ENCODE data around the gene MRPL34. TPM values are rescaled to one million over a fixed set of nuclear protein-coding genes. Genes with fewer than 3 reads are reported as not detected.

Gene MRPL34
- total and polyA plus RNA-seq, 9 of the 15 experiments (the other 6 are each of a cell fraction or from before 2014, with no cell fraction given): 11.5 to 256 (median 72.5) TPM

DNA sequence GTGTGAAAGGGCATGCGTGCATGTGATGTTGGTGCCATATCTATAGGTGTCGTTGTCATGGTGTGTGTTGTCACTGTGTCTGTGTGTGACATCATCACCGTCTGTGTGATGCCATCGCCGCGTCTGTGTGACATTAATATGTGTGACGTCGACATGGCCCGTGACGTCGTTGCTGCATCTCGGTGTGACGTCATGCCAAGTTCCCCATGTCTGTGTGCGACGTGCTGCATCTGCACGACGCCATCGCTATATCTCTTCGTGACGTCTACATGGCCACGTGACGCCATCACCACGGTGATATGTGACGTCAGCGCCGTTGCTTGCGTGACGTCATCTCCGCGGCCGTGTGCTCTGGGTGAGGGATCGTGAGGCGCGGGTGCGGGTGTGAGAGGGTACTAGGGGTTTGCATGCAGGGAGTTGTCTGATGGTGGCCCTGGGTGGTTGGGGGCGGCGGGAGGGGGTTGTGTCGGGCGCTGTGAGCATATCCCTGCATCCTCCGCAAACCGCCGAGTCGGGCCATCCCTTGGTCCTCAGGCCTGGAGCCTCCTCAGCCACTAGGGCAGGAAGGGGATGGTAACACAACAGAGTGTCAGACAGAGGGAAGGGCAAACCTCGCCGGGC, 46.3 kb downstream of the MRPL34 start (continued):
- TF ChIP-seq ZFP36 (IDR thresholded peaks at IDR 0.05; ENCODE audit: low read depth, low read length, partially characterized antibody) (no peak), ZC3H11A (IDR thresholded peaks at IDR 0.05; ENCODE audit: low read depth, low read length) (peak; percentile 91; the same call in 1 of the 2 replicates), RBM15 (IDR thresholded peaks at IDR 0.05; ENCODE audit: insufficient read depth, low read length) (no peak), SIN3B (IDR thresholded peaks at IDR 0.05; ENCODE audit: low read depth) (no peak), ZFPM2 (CRISPR knock-in tag; IDR thresholded peaks at IDR 0.05) (no peak), ATF1 (CRISPR knock-in tag; IDR thresholded peaks at IDR 0.05) (peak; percentile 88), ATF1 (tag; IDR thresholded peaks at IDR 0.05) (peak; percentile 100), IRF2 (CRISPR knock-in tag; IDR thresholded peaks at IDR 0.05) (no peak), MIER1 (IDR thresholded peaks at IDR 0.05; ENCODE audit: low read depth) (no peak), JUN (IDR thresholded peaks at IDR 0.05; ENCODE audit: borderline replicate concordance, low read depth, low read length) (no peak), JUN (CRISPR knock-in tag; IDR thresholded peaks at IDR 0.05; ENCODE audit: borderline replicate concordance) (peak; percentile 95), FOXK2 (conservative IDR thresholded peaks at IDR 0.05 in 1 of 2, IDR thresholded peaks at IDR 0.05 in 1 of 2; ENCODE audit: low read depth in 2 of 2) (no peak), GABPB2 (CRISPR knock-in tag; conservative IDR thresholded peaks at IDR 0.05) (no peak), POLR2B (IDR thresholded peaks at IDR 0.05; ENCODE audit: low read depth, partially characterized antibody) (no peak)
- TF ChIP-seq, protein P1, sequence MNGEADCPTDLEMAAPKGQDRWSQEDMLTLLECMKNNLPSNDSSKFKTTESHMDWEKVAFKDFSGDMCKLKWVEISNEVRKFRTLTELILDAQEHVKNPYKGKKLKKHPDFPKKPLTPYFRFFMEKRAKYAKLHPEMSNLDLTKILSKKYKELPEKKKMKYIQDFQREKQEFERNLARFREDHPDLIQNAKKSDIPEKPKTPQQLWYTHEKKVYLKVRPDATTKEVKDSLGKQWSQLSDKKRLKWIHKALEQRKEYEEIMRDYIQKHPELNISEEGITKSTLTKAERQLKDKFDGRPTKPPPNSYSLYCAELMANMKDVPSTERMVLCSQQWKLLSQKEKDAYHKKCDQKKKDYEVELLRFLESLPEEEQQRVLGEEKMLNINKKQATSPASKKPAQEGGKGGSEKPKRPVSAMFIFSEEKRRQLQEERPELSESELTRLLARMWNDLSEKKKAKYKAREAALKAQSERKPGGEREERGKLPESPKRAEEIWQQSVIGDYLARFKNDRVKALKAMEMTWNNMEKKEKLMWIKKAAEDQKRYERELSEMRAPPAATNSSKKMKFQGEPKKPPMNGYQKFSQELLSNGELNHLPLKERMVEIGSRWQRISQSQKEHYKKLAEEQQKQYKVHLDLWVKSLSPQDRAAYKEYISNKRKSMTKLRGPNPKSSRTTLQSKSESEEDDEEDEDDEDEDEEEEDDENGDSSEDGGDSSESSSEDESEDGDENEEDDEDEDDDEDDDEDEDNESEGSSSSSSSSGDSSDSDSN (IDR thresholded peaks at IDR 0.05; ENCODE audit: borderline replicate concordance in 1 of 2, low read depth in 2 of 2, low read length in 2 of 2): no peak
- TF ChIP-seq, protein P2, sequence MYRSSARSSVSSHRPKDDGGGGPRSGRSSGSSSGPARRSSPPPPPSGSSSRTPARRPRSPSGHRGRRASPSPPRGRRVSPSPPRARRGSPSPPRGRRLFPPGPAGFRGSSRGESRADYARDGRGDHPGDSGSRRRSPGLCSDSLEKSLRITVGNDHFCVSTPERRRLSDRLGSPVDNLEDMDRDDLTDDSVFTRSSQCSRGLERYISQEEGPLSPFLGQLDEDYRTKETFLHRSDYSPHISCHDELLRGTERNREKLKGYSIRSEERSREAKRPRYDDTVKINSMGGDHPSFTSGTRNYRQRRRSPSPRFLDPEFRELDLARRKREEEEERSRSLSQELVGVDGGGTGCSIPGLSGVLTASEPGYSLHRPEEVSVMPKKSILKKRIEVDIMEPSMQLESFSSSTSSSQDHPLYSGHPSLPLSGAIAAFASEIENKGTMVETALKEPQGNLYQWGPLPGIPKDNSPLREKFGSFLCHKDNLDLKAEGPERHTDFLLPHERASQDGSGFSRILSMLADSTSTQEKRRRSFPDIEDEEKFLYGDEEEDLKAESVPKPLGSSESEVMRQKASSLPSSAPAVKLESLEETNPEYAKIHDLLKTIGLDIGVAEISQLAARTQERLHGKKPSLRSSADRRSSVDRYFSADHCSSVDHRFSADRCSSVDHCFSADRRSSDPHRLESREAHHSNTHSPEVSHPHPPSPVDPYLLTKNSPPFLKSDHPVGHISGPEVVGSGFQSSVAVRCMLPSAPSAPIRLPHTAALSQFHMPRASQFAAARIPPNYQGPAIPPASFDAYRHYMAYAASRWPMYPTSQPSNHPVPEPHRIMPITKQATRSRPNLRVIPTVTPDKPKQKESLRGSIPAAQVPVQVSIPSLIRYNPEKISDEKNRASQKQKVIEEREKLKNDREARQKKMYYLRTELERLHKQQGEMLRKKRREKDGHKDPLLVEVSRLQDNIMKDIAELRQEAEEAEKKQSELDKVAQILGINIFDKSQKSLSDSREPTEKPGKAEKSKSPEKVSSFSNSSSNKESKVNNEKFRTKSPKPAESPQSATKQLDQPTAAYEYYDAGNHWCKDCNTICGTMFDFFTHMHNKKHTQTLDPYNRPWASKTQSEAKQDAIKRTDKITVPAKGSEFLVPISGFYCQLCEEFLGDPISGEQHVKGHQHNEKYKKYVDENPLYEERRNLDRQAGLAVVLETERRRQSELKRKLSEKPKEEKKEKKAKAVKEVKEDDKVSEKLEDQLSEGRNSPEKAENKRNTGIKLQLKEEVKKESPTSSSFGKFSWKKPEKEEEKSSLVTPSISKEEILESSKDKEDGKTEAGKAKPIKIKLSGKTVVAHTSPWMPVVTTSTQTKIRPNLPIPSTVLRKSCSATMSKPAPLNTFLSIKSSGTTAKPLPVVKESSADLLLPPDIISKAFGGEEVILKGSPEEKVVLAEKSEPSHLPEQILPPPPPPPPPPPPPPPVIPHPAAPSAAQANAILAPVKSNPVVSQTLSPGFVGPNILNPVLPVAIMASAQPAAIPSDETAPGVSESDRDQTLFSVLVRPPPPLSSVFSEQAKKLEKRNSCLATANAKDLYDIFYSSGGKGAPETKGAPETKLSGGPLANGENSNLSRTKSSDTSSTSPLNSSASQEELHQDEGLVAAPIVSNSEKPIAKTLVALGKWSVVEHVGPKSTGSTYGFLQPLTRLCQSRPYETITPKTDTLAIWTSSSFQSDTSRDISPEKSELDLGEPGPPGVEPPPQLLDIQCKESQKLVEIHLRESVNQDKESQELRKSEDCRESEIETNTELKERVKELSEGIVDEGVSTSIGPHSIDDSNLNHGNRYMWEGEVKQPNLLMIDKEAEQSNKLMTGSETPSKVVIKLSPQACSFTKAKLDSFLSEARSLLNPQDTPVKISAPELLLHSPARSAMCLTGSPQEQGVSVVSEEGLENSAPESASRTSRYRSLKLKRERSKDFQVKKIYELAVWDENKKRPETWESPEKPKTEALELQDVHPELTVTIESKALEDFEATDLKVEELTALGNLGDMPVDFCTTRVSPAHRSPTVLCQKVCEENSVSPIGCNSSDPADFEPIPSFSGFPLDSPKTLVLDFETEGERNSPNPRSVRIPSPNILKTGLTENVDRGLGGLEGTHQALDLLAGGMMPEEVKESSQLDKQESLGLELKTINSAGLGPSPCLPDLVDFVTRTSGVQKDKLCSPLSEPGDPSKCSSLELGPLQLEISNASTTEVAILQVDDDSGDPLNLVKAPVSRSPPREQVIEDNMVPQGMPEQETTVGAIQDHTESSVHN (IDR thresholded peaks at IDR 0.05; ENCODE audit: borderline replicate concordance in 1 of 2, low read depth in 1 of 2): peak in 1 of 2 experiments; percentile 57; a peak in 2 of 4 replicates

Measured in K562 (cell line).